IMR-90 (cell line): ENCODE data around the gene DENND10. TPM values are rescaled to one million over a fixed set of nuclear protein-coding genes. Genes with fewer than 3 reads are reported as not detected.

Experiments
- ATAC-seq: fragments of 200-7000 bp; cut with Tn5 transposase; 2 replicates; pipeline ENCODE4 v1.9.1; 2020; ENCODE audit warnings: low read depth, mild to moderate bottlenecking, moderate library complexity
- BruUV-seq: library from RNA; stranded (reverse); fragments of 400-500 nt; replicated peaks from 2 replicates; lab custom pipeline; 2021; lab: Mats Ljungman, UMichigan
- CTCF ChIA-PET: fragments of 300-600 bp; formaldehyde crosslinking; extraction: SDS; loops from one replicate; lab custom pipeline; 2021; ENCODE audit warnings: antibody characterized with exemption; lab: Yijun Ruan, JAX
- POLR2A ChIA-PET: fragments of 300-600 bp; sonication (Branson Sonifier 250); formaldehyde crosslinking; loops from one replicate; lab custom pipeline; 2022; ENCODE audit warnings: antibody characterized with exemption; ENCODE audit not compliant: unreplicated experiment; lab: Charles Lee
- DNase-seq: peaks from one replicate; pipeline ENCODE4 v3.0.0; 2013
- H2AFZ ChIP-seq: replicated peaks from 2 replicates; pipeline ENCODE3; 2013; ENCODE audit warnings: low read length, mild to moderate bottlenecking; ENCODE audit not compliant: poor library complexity
- H2AK5ac ChIP-seq: 2 replicates; pipeline ENCODE4 v1.6.1; 2013; ENCODE audit warnings: low read depth, low read length, inconsistent platforms
- H2AK9ac ChIP-seq: replicated peaks from 2 replicates; pipeline ENCODE3; 2013; ENCODE audit warnings: mild to moderate bottlenecking, low read depth, low read length, moderate library complexity; ENCODE audit not compliant: poor library complexity
- H2BK120ac ChIP-seq: 2 replicates; pipeline ENCODE4 v1.6.1; 2013; ENCODE audit warnings: low read depth, low read length, inconsistent platforms
- H2BK15ac ChIP-seq: 3 replicates; pipeline ENCODE4 v1.6.1; 2013; ENCODE audit warnings: low read depth, low read length, inconsistent platforms
- H2BK20ac ChIP-seq: 2 replicates; pipeline ENCODE4 v1.6.1; 2013; ENCODE audit warnings: low read depth, mild to moderate bottlenecking, inconsistent platforms, low read length, moderate library complexity
- H2BK5ac ChIP-seq: 2 replicates; pipeline ENCODE4 v1.6.1; 2013; ENCODE audit warnings: mild to moderate bottlenecking, low read depth, low read length, inconsistent platforms; ENCODE audit not compliant: poor library complexity, severe bottlenecking
- H3K14ac ChIP-seq: replicated peaks from 2 replicates; pipeline ENCODE4 v1.6.1; 2013; ENCODE audit warnings: low read depth, low read length, inconsistent platforms
- H3K18ac ChIP-seq: 2 replicates; pipeline ENCODE4 v1.6.1; 2013; ENCODE audit warnings: low read depth, low read length, control low read depth
- H3K23ac ChIP-seq: 2 replicates; pipeline ENCODE4 v1.6.1; 2013; ENCODE audit warnings: low read depth, low read length, inconsistent platforms
- H3K27ac ChIP-seq: 2 replicates; pipeline ENCODE4 v1.5.1; 2013; ENCODE audit warnings: mild to moderate bottlenecking, control low read depth, low read length; ENCODE audit not compliant: insufficient read depth
- H3K27me3 ChIP-seq: 2 replicates; pipeline ENCODE4 v1.6.1; 2013; ENCODE audit warnings: low read length; ENCODE audit not compliant: control insufficient read depth, insufficient read depth
- H3K36me3 ChIP-seq: 2 replicates; pipeline ENCODE4 v1.6.1; 2013; ENCODE audit warnings: low read length, mixed read lengths; ENCODE audit not compliant: control insufficient read depth, insufficient read depth
- H3K4ac ChIP-seq: 2 replicates; pipeline ENCODE4 v1.6.1; 2013; ENCODE audit warnings: low read depth, low read length, inconsistent platforms
- H3K4me1 ChIP-seq: 2 replicates; pipeline ENCODE4 v1.6.1; 2013; ENCODE audit warnings: low read length, mixed read lengths; ENCODE audit not compliant: control insufficient read depth, insufficient read depth
- H3K4me2 ChIP-seq: 2 replicates; pipeline ENCODE4 v1.6.1; 2013; ENCODE audit warnings: low read depth, mild to moderate bottlenecking, control low read depth, low read length, moderate library complexity
- H3K4me3 ChIP-seq: 2 replicates; pipeline ENCODE4 v1.5.1; 2013; ENCODE audit warnings: low read depth, mild to moderate bottlenecking, control low read depth, low read length, moderate library complexity; ENCODE audit not compliant: insufficient read depth
- H3K56ac ChIP-seq: 2 replicates; pipeline ENCODE4 v1.6.1; 2013; ENCODE audit warnings: low read length, inconsistent platforms; ENCODE audit not compliant: insufficient read depth; ENCODE audit errors: extremely low read depth
- H3K79me1 ChIP-seq, 2 experiments: 2 replicates each; pipeline ENCODE4 v1.6.1; 2013; ENCODE audit warnings: low read length in 2 of 2, inconsistent platforms in 1 of 2, low read depth in 1 of 2
- H3K9ac ChIP-seq: 2 replicates; pipeline ENCODE4 v1.6.1; 2013; ENCODE audit warnings: low read depth, low read length, control low read depth
- H3K9me1 ChIP-seq: 2 replicates; pipeline ENCODE4 v1.6.1; 2013; ENCODE audit warnings: low read length, inconsistent platforms; ENCODE audit not compliant: insufficient read depth
- H3K9me3 ChIP-seq: 2 replicates; pipeline ENCODE4 v1.6.1; 2013; ENCODE audit warnings: low read length; ENCODE audit not compliant: control insufficient read depth, insufficient read depth
- H4K20me1 ChIP-seq: 2 replicates; pipeline ENCODE4 v1.6.1; 2013; ENCODE audit warnings: low read length, inconsistent platforms; ENCODE audit not compliant: insufficient read depth
- H4K5ac ChIP-seq: 2 replicates; pipeline ENCODE4 v1.6.1; 2013; ENCODE audit warnings: mild to moderate bottlenecking, low read depth, low read length, control low read depth
- H4K8ac ChIP-seq, 2 experiments: 2 replicates each; pipeline ENCODE4 v1.6.1; 2013; ENCODE audit warnings: low read depth in 2 of 2, low read length in 2 of 2, control low read depth in 1 of 2, inconsistent platforms in 1 of 2
- H4K91ac ChIP-seq: 2 replicates; pipeline ENCODE4 v1.6.1; 2013; ENCODE audit warnings: low read depth, low read length, inconsistent platforms; ENCODE audit not compliant: insufficient read depth
- CEBPB ChIP-seq: IDR thresholded peaks from 2 replicates; pipeline ENCODE4 v1.6.1; 2012; ENCODE audit warnings: low read depth, low read length, improper control_type of control experiment
- FOS ChIP-seq: fragments of 150-350 bp; IDR thresholded peaks from 2 replicates; pipeline ENCODE4 v1.6.1; 2016; ENCODE audit warnings: low read depth, low read length
- MAFK ChIP-seq: IDR thresholded peaks from 2 replicates; pipeline ENCODE4 v1.6.1; 2012; ENCODE audit warnings: low read depth, low read length, improper control_type of control experiment
- RAD21 ChIP-seq: IDR thresholded peaks from 2 replicates; pipeline ENCODE4 v1.6.1; 2012; ENCODE audit warnings: low read length, improper control_type of control experiment
- RFX5 ChIP-seq: IDR thresholded peaks from 2 replicates; pipeline ENCODE4 v1.8.0; 2012; ENCODE audit warnings: low read depth, mild to moderate bottlenecking, low read length, moderate library complexity
- WGBS, 2 experiments: methylation state at CpG; one replicate each; pipeline versions ENCODE4 v1.1.5 to v1.1.7; 2013; ENCODE audit warnings: missing lambda C conversion rate in 2 of 2; ENCODE audit not compliant: insufficient read length in 1 of 2; ENCODE audit errors: extremely low coverage in 2 of 2; 5-methylcytosine and 5-hydroxymethylcytosine counted together
- dilution Hi-C: fragments of 300-500 bp; cut with HindIII; formaldehyde crosslinking; loops from one replicate; pipeline ENCODE4 v1.14.3; 2018; ENCODE audit warnings: low sequenced_read_pairs; ENCODE audit not compliant: unreplicated experiment
- in situ Hi-C: fragments of 300-500 bp; cut with MboI; formaldehyde crosslinking; loops from 3 replicates; pipeline ENCODE4 v1.14.3; 2019; ENCODE audit warnings: low sequenced_read_pairs, inconsistent platforms, mixed read lengths
- intact Hi-C: fragments of 100-400 bp; cut with micrococcal nuclease; formaldehyde crosslinking; loops from 2 replicates; pipeline ENCODE4 v1.10.0; 2022
- polyA plus RNA-seq, 3 experiments: library from polyadenylated mRNA; depleted of rRNA; stranded (reverse); fragments of >200 nt; gene quantifications; 2 replicates each; pipeline ENCODE4 v1.2.3, GENCODE V29; 2012; ENCODE audit warnings: low replicate concordance in 1 of 3
- total RNA-seq: library from RNA; depleted of rRNA; stranded (reverse); fragments of >200 nt; gene quantifications from 2 replicates; pipeline ENCODE4 v1.2.3, GENCODE V29; 2012

The DENND10 gene
- total and polyA plus RNA-seq, 2 of the 4 experiments (the other 2 are of a cell fraction) = 50.9 to 81.4 TPM

- DNase-seq (no peak), ATAC-seq (no peak)
- no peak overlapping the region for H2AFZ ChIP-seq
- no peak overlapping the region for H2BK120ac ChIP-seq
- H3K4ac ChIP-seq = no peak overlapping the region
- H2BK5ac ChIP-seq = no peak overlapping the region
- ChIA-PET CTCF (no interaction called here), POLR2A (no interaction called here)
- no peak overlapping the region for H2BK15ac ChIP-seq
- no peak overlapping the region for H3K9ac ChIP-seq
- no peak overlapping the region for H4K5ac ChIP-seq
- no peak overlapping the region for H3K23ac ChIP-seq
- H3K36me3 ChIP-seq = peaks cover 29% of the 10 kb centered on the region
- H3K9me1 ChIP-seq = peaks cover 3% of the 10 kb centered on the region; the same call in 1 of the 2 replicates
- no peak overlapping the region for H4K8ac ChIP-seq
- no peak overlapping the region for H4K91ac ChIP-seq
- H3K27me3 ChIP-seq = no peaks in the 10 kb centered on the region
- intact Hi-C loops = no loop called here
- TF ChIP-seq MAFK (no peak), RAD21 (no peak), RFX5 (no peak), CEBPB (peak; percentile 25; the same call in 1 of the 2 replicates), FOS (no peak)
- H2AK9ac ChIP-seq = no peak overlapping the region
- H3K79me1 ChIP-seq = peaks cover 12 to 18% of the 10 kb centered on the region in 2 experiments; a peak in 3 of 4 replicates
- no peak overlapping the region for H3K27ac ChIP-seq
- H2BK20ac ChIP-seq = no peak overlapping the region
- in situ Hi-C loops = no loop called here
- H3K56ac ChIP-seq = no peak overlapping the region
- H3K4me3 ChIP-seq = no peak overlapping the region
- 72% methylated on average over 2 of the region's 6 CpGs; no CpG with 5 or more reads in 1 of the 2 experiments for WGBS, 2 experiments
- no TSS peak for BruUV-seq
- no peak overlapping the region for H3K4me2 ChIP-seq
- H3K9me3 ChIP-seq = no peaks in the 10 kb centered on the region
- dilution Hi-C loops = no loop called here
- H4K20me1 ChIP-seq = peaks cover 72% of the 10 kb centered on the region
- H3K14ac ChIP-seq = no peak overlapping the region
- H3K4me1 ChIP-seq = peaks cover 2% of the 10 kb centered on the region; the same call in 1 of the 2 replicates
- H2AK5ac ChIP-seq = no peak overlapping the region
- H3K18ac ChIP-seq = no peak overlapping the region
Observed at GRCh38 chr10:119073584-119073983, 30.3 kb upstream of the DENND10 start.
